PFSK-1 (cell line): ENCODE measurements around the gene SERINC4.

Source experiments
- POLR2AphosphoS5 ChIP-seq: IDR thresholded peaks from 2 replicates; pipeline ENCODE4 v1.6.1; 2012; ENCODE audit warnings: low read depth, mild to moderate bottlenecking, control low read depth, low read length, moderate library complexity
- REST ChIP-seq, 2 experiments: IDR thresholded peaks; 2 replicates each; pipeline versions ENCODE4 v1.6.1 to v1.8.0; 2011 to 2012; ENCODE audit warnings: low read depth in 2 of 2, low read length in 2 of 2, control low read depth in 1 of 2, inconsistent platforms in 1 of 2, mild to moderate bottlenecking in 1 of 2, moderate library complexity in 1 of 2; ENCODE audit not compliant: insufficient read depth in 1 of 2
- TAF1 ChIP-seq: IDR thresholded peaks from 2 replicates; pipeline ENCODE4 v1.6.1; 2012; ENCODE audit warnings: low read length, control low read depth, borderline replicate concordance; ENCODE audit not compliant: insufficient read depth

DNA sequence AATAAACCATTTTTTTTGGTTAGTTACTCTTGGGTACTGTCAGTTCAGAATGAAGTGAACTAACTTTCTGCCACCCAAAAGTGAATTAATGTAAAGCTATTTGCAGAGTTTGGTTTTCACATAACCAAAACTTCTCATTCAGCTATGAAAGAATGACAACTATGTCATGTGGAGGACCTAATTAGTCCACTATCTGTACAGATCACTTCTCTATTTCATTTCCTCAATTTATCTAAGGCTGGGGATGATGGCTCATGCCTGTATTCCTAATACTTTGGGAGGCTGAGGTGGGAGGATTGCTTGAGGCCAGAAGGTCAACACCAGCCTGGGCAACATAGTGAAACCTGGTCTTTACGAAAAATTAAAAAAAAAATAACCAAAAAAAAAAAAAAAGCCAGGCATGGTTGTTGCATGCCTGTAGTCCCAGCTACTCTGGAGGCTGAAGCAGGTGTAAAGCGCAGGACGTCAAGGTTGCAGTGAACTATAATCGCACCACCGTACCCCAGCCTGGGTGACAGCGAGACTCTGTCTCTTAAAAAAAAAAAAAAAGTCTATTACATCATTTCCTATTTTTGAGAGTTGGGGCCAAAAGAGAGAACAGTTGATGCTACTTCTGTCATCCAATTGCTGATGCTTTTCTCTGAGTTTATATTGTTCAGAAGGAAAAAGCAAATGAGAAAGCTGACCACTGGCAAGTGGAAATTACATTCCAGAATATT, 9.1 kb upstream of the SERINC4 start:
- TF ChIP-seq POLR2AphosphoS5 (no peak), TAF1 (no peak), REST (IDR thresholded peaks at IDR 0.05; ENCODE audit: insufficient read depth in 1 of 2, low read depth in 2 of 2, low read length in 2 of 2) (no peak)
